ENCODE results near the gene SPOP. TPM values are rescaled to one million over a fixed set of nuclear protein-coding genes. Genes with fewer than 3 reads are reported as not detected.

The SPOP gene
- total RNA-seq, 1 donor from 2014 or later: 189 TPM

GRCh38 chr17:49600949-49601348, 76.9 kb downstream of the SPOP start:
- intact Hi-C loops (cut with DNase I): no loop called here
- H3K36me3 ChIP-seq: peaks cover 44 to 69% of the 10 kb centered on the region in 2 donors
- peak overlapping the region in 1 of 2 donors; percentile 42 for H3K27ac ChIP-seq

DNA sequence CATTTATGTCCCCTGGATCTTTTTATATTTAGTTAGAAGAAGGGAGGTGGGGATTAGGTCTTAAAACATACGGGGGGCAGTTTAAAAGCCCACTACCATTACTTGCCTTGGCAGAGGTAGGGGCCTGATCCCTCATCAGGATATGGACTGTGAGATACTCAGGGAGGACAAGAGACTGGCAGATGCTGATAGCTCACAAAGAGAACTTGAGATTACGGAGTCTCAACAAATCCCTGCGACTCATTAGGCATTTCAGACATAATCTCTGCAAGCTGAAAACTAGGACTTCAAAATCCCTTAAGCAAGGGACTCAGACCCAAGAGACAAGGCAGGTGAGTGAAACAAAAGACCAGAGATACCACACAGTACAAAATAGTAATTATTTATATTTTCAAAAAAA, 79.0 kb downstream of the SPOP start:
- H3K4me3 ChIP-seq: no peak overlapping the region
- peak overlapping the region in 1 of 2 donors; percentile 56 for H3K27ac ChIP-seq
- no peak for DNase-seq (ENCODE audit: low spot score in 2 of 2)
- TF ChIP-seq CTCF (IDR thresholded peaks at IDR 0.05): no peak
- no peaks in the 10 kb centered on the region for H3K9me3 ChIP-seq
- no peaks in the 10 kb centered on the region for H3K27me3 ChIP-seq
- intact Hi-C loops (cut with DNase I): no loop called here
- H3K4me1 ChIP-seq: peaks cover 8 to 13% of the 10 kb centered on the region in 2 donors
- peaks cover 43 to 66% of the 10 kb centered on the region in 2 donors for H3K36me3 ChIP-seq

More at GRCh38 chr17:49600949-49601348, 76.9 kb downstream of the SPOP start:
- Histone ChIP-seq H3K4me1 (peaks cover 8 to 20% of the 10 kb centered on the region in 2 donors), H3K4me3 (no peak overlapping the region), H3K9me3 (no peaks in the 10 kb centered on the region), H3K27me3 (no peaks in the 10 kb centered on the region)
- no peak for TF ChIP-seq CTCF (IDR thresholded peaks at IDR 0.05)
- DNase-seq (ENCODE audit: low spot score in 2 of 2): no peak

- Histone ChIP-seq H3K4me1 (peaks cover 2 to 7% of the 10 kb centered on the region in 2 donors), H3K27ac (peak overlapping the region; percentile 53 to 56), H3K4me3 (no peak overlapping the region), H3K9me3 (no peaks in the 10 kb centered on the region), H3K36me3 (peaks cover 48 to 72% of the 10 kb centered on the region in 2 donors), H3K27me3 (no peaks in the 10 kb centered on the region)
- DNase-seq (ENCODE audit: low spot score in 2 of 2): no peak
- no peak for TF ChIP-seq CTCF (IDR thresholded peaks at IDR 0.05)
- intact Hi-C loops (cut with DNase I): no loop called here
These were observed 79.8 kb downstream of the SPOP start for GRCh38 chr17:49597928-49598655.

DNA sequence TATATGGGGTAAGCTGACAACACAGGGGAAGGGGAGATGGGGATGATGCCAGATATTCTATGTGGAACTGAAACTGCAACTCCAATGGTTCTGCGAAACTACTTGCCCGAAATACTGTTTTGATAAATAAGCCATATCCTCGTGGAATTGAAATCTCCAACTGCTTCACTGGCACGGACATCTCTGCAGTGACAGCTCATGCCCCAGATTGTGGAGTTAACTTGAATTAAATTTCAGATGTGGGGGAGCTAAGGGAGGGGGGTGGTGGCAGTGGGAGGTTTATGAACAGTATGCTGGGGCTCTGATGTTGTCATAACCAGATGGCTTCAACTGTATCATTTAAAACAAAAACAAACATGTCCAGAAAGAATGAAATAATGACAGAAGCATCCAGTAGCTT, 80.5 kb downstream of the SPOP start:
- peaks cover 0 to under 1% of the 10 kb centered on the region in 2 donors for H3K4me1 ChIP-seq
- H3K27me3 ChIP-seq: no peaks in the 10 kb centered on the region
- no peak for TF ChIP-seq CTCF (IDR thresholded peaks at IDR 0.05)
- no peaks in the 10 kb centered on the region for H3K9me3 ChIP-seq
- no peak for DNase-seq (ENCODE audit: low spot score in 2 of 2)
- H3K4me3 ChIP-seq: no peak overlapping the region
- intact Hi-C loops (cut with DNase I): no loop called here
- H3K27ac ChIP-seq: peak overlapping the region in 1 of 2 donors; percentile 53
- peaks cover 51 to 79% of the 10 kb centered on the region in 2 donors for H3K36me3 ChIP-seq

GRCh38 chr17:49596613-49597244, 81.2 kb downstream of the SPOP start:
- H3K36me3 ChIP-seq: peaks cover 50 to 78% of the 10 kb centered on the region in 2 donors
- H3K27ac ChIP-seq: peak overlapping the region in 1 of 2 donors; percentile 53
- no peak for TF ChIP-seq CTCF (IDR thresholded peaks at IDR 0.05)

More at GRCh38 chr17:49596613-49597244, 81.2 kb downstream of the SPOP start:
- intact Hi-C loops (cut with DNase I): no loop called here
- H3K4me1 ChIP-seq: no peaks in the 10 kb centered on the region
- no peaks in the 10 kb centered on the region for H3K9me3 ChIP-seq
- no peaks in the 10 kb centered on the region for H3K27me3 ChIP-seq
- no peak overlapping the region for H3K4me3 ChIP-seq
- DNase-seq (ENCODE audit: low spot score in 2 of 2): no peak
